ENCODE results near the gene GRIK4.

DNA sequence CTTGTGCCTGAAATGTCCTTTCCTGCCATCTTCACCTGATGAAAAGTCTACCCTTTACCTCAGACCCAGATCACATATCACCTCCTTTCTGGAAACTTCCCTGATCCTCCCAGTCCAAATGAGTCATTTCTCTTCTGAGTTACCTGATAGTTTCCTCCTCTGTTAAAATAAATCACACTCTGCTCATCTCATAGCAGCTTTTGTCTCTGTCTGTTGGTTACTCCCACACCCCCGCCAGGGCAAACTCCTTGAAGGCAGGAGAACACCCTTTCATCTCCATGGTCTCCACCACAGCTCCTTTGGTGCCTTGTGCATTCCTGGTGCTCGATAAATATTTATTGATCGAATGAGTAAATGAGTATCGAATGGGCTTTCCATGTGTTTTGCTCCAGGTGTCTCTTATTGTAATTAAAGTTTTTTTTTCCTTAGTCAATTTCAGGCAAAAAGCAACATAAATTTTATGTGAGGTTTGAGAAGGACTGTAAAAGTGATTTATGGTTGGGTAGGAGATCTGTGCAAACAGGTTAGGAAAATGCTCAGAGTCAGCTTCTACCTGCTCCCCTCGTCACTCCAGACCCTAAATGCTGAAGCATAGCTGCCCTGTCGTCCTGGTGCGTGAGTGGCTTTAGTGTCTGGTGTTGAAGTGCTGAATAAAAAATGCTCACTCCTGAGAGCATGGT, 178.2 kb downstream of the GRIK4 start:
- TF ChIP-seq POLR2AphosphoS5 (IDR thresholded peaks at IDR 0.05) (no peak), EZH2 (IDR thresholded peaks at IDR 0.05; ENCODE audit: borderline replicate concordance, insufficient read depth, low read length, poor library complexity, severe bottlenecking) (no peak), EP300 (conservative IDR thresholded peaks at IDR 0.05; ENCODE audit: poor library complexity, severe bottlenecking) (no peak), MXI1 (conservative IDR thresholded peaks at IDR 0.05; ENCODE audit: poor library complexity, severe bottlenecking) (no peak), TAF1 (IDR thresholded peaks at IDR 0.05; ENCODE audit: low read depth) (no peak)
- TF ChIP-seq, protein P1, sequence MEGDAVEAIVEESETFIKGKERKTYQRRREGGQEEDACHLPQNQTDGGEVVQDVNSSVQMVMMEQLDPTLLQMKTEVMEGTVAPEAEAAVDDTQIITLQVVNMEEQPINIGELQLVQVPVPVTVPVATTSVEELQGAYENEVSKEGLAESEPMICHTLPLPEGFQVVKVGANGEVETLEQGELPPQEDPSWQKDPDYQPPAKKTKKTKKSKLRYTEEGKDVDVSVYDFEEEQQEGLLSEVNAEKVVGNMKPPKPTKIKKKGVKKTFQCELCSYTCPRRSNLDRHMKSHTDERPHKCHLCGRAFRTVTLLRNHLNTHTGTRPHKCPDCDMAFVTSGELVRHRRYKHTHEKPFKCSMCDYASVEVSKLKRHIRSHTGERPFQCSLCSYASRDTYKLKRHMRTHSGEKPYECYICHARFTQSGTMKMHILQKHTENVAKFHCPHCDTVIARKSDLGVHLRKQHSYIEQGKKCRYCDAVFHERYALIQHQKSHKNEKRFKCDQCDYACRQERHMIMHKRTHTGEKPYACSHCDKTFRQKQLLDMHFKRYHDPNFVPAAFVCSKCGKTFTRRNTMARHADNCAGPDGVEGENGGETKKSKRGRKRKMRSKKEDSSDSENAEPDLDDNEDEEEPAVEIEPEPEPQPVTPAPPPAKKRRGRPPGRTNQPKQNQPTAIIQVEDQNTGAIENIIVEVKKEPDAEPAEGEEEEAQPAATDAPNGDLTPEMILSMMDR (IDR thresholded peaks at IDR 0.05; ENCODE audit: poor library complexity, severe bottlenecking): no peak
- TF ChIP-seq, protein P2, sequence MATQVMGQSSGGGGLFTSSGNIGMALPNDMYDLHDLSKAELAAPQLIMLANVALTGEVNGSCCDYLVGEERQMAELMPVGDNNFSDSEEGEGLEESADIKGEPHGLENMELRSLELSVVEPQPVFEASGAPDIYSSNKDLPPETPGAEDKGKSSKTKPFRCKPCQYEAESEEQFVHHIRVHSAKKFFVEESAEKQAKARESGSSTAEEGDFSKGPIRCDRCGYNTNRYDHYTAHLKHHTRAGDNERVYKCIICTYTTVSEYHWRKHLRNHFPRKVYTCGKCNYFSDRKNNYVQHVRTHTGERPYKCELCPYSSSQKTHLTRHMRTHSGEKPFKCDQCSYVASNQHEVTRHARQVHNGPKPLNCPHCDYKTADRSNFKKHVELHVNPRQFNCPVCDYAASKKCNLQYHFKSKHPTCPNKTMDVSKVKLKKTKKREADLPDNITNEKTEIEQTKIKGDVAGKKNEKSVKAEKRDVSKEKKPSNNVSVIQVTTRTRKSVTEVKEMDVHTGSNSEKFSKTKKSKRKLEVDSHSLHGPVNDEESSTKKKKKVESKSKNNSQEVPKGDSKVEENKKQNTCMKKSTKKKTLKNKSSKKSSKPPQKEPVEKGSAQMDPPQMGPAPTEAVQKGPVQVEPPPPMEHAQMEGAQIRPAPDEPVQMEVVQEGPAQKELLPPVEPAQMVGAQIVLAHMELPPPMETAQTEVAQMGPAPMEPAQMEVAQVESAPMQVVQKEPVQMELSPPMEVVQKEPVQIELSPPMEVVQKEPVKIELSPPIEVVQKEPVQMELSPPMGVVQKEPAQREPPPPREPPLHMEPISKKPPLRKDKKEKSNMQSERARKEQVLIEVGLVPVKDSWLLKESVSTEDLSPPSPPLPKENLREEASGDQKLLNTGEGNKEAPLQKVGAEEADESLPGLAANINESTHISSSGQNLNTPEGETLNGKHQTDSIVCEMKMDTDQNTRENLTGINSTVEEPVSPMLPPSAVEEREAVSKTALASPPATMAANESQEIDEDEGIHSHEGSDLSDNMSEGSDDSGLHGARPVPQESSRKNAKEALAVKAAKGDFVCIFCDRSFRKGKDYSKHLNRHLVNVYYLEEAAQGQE (IDR thresholded peaks at IDR 0.05; ENCODE audit: borderline replicate concordance): no peak

Measured in neural cell (in vitro differentiated cells).